Omental fat pad (tissue), 4 donors: ENCODE measurements around the gene GALNT11. TPM values are rescaled to one million over a fixed set of nuclear protein-coding genes. Genes with fewer than 3 reads are reported as not detected.

Experiments used
- ATAC-seq: fragments of 150-250 bp; one replicate; pipeline ENCODE4 v1.9.1; 2016; ENCODE audit warnings: mild to moderate bottlenecking, moderate library complexity; ENCODE audit not compliant: low FRiP score
- DNase-seq: peaks from one replicate; pipeline ENCODE4 v3.0.0-alpha.2; 2019; ENCODE audit warnings: low spot score
- total RNA-seq, 4 donors: library from RNA; depleted of rRNA; stranded (reverse); fragments of >200 nt; gene quantifications; one replicate each; pipeline ENCODE4 v1.1.0, GENCODE V29; 2016
- TF ChIP-seq, protein P1 (sequence below), 3 donors: fragments of 450-650 bp; IDR thresholded peaks; one replicate each; pipeline ENCODE4 v1.5.1; 2016 to 2017; ENCODE audit warnings: antibody characterized with exemption in 3 of 3, mild to moderate bottlenecking in 3 of 3, moderate library complexity in 2 of 3

GALNT11 gene
- total RNA-seq, 4 donors from 2014 or later = 45.2 to 53.4 (median 51.4) TPM

DNA sequence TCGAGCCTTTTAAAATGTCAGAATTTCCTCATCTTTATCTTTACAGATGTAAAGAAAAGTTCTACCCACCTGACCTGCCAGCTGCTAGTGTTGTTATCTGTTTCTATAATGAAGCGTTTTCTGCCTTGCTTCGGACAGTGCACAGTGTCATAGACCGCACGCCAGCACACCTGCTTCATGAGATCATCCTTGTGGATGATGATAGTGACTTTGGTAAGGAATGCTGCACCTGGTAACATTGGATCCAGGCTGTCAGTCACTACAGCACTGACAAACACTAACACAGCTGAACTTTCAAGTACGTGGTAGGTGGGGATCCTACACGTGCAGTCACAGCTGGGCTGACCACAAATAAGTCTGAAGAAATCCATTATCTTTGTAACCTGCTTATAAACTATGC lies 77.6 kb downstream of the GALNT11 start:
- TF ChIP-seq, protein P1, sequence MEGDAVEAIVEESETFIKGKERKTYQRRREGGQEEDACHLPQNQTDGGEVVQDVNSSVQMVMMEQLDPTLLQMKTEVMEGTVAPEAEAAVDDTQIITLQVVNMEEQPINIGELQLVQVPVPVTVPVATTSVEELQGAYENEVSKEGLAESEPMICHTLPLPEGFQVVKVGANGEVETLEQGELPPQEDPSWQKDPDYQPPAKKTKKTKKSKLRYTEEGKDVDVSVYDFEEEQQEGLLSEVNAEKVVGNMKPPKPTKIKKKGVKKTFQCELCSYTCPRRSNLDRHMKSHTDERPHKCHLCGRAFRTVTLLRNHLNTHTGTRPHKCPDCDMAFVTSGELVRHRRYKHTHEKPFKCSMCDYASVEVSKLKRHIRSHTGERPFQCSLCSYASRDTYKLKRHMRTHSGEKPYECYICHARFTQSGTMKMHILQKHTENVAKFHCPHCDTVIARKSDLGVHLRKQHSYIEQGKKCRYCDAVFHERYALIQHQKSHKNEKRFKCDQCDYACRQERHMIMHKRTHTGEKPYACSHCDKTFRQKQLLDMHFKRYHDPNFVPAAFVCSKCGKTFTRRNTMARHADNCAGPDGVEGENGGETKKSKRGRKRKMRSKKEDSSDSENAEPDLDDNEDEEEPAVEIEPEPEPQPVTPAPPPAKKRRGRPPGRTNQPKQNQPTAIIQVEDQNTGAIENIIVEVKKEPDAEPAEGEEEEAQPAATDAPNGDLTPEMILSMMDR (IDR thresholded peaks at IDR 0.05) = no peak
- ATAC-seq (no peak), DNase-seq (no peak)

DNA sequence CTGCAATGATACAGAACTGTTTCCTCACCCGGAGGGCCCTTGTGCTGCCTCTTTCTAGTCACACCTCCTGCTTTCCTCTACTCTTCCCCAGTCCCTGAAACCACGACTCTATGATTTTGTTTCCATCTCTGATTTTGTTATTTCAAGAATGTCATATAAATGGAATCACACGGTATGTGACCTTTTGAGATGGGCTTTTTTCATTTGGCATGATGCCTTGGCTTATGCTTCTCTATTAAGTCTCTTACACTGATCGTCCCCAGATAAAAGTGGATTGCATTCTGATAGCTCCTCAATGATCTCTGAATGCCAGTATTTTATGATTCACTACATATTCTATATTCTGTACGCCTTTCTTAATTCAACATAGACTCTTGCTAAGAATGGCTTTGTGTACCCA lies 78.2 kb downstream of the GALNT11 start:
- no peak for DNase-seq
- ATAC-seq = no peak
- TF ChIP-seq, protein P1 (IDR thresholded peaks at IDR 0.05) = no peak

DNA sequence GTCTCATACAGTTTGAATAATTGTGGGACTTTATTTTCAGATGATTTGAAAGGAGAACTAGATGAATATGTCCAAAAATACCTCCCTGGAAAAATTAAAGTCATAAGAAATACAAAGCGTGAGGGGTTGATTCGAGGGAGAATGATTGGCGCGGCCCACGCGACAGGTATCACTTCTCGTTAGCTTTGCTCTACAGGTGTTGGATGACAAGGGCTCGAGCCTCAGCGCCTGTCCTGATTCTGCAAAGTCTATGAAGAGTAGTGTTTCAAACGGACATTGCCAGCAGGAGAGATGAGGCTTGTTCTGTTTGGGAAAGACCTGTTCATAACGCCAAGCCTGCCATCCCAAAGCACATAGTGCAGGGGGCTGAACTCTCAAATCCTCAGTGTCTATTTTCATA lies 79.7 kb downstream of the GALNT11 start:
- DNase-seq = no peak
- TF ChIP-seq, protein P1 (IDR thresholded peaks at IDR 0.05) = no peak
- ATAC-seq = no peak

DNA sequence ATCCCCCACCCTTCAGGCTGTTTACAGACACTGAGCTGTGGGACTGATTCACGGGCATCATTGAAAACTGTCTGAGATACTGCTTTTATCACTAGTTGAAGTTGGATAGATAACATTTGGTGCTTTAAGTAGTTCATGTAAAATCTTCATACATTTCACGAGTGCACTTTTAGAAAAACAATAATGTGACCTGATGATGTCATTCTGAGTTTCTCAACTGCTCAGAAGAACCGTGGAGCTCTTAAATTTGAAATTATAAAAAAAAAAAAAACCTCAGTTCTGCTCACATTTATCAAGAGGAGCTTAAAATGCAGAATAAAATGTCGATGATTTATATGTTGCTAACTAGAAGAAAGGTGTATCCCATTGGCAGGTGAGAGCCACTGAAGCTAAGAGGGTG lies 81.5 kb downstream of the GALNT11 start:
- TF ChIP-seq, protein P1 (IDR thresholded peaks at IDR 0.05) = no peak
- DNase-seq (no peak), ATAC-seq (no peak)

DNA sequence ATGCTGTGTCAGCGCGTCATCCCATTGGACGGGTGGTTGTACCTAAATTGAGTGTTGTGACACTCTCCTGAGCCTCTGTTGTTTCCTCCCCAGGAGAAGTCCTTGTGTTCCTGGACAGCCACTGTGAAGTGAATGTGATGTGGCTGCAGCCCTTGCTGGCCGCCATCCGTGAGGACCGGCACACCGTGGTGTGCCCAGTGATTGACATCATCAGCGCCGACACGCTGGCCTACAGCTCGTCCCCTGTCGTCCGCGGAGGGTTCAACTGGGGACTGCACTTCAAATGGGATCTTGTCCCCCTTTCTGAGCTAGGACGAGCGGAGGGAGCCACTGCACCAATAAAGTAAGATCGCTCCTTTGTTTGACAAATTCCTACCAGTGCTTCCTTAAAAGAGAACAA lies 82.5 kb downstream of the GALNT11 start:
- DNase-seq (no peak), ATAC-seq (no peak)
- TF ChIP-seq, protein P1 (IDR thresholded peaks at IDR 0.05) = no peak

DNA sequence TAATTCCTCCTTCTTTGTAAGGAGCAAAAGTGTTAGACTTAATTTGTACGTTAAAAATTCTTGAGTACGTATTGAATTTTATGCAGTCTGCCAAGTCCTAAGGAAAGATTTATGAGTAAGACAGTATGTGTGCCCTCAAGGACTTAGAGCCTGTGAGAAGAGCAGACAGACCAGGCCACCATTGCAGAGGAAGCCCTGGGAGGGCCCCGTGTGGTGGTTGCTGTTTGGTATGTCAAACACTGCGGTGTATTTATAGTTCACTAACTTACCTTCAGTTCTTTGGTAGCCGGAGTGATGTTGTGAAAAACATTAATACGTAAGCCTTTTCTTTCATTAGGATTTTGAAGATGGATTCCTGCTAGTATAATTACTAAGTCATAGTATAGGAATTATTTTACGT lies 82.9 kb downstream of the GALNT11 start:
- DNase-seq (no peak), ATAC-seq (no peak)
- TF ChIP-seq, protein P1 (IDR thresholded peaks at IDR 0.05) = no peak

DNA sequence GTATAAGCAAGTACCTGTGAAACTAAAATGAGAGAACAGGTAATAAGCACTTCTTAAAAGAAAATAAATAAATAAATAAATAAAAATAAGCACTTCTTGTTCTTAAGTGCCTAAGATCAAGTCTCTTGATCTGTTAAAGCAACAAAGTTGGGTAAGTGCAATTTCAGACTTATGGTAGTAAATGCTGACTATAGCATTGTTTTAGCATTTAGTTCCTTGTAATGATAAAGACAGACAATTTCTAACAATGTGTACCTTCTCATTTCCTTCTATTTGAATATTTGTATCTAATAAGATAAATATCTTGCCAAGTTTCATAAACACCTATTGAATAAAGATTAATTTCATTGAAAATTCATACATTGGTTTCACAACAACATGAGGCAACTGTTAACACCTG lies 87.4 kb downstream of the GALNT11 start:
- ATAC-seq (no peak), DNase-seq (no peak)
- TF ChIP-seq, protein P1 (IDR thresholded peaks at IDR 0.05) = no peak
